NCI-H1092 treated with DMSO at 0.1 percent for 48 hours (cell line): ENCODE results near the gene SPATA32.
"Not testable (repeated sequence)": the region's sequence is repeated elsewhere in the genome, so short reads cannot be mapped to it uniquely, and the experiment has no call there.

Experiments
- DNase-seq: peaks from one replicate; lab custom pipeline; 2025; lab: John Stamatoyannopoulos, UW

The SPATA32 gene

DNA sequence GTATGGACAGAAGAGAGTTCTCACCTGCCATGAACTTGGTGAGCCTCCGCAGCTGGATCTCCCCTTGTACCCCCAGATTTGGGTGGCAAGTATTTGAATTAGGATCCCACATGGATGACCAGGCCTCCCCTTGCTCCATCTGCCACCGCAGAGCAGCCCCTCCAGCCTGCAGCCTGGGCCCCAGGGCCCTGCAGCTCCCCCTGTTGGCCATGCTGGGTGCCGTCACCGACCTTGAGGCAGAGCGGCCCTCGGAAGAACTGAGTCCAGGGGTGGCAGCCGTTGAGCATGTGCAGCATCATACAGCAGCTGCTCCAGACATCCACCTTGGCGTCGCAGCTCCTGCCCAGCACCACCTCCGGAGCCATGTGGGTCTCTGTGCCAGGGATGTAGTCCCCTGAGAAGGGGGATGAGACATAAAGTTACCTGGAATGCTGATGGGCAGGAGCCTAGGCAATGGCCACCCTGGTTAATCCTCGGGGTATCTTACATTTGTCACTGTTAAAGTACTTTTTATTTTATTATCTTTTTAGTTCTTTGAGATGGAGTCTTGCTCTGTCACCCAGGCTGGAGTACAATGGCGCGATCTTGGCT, 9.0 kb upstream of the SPATA32 start:
- no peak for DNase-seq

DNA sequence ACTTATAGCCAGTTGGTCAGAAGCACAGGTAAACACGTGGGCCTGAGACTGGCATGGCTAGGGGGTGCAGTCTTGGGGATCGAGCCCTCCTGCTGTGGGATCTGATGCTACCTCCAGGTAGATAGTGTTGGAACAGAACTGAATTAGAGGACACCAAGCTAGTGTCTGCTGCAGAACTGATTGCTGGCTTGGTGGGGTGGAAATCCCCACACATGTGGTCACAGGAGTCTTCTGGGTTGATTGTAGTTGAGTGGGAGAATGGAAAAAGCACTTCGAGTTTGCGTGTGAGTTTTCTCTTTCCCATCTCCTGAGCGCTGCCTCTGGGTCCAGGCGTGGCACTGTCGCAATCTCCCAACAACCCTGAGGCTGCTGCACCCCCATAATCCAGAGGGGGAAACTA, 8.0 kb upstream of the SPATA32 start:
- DNase-seq, result no peak

DNA sequence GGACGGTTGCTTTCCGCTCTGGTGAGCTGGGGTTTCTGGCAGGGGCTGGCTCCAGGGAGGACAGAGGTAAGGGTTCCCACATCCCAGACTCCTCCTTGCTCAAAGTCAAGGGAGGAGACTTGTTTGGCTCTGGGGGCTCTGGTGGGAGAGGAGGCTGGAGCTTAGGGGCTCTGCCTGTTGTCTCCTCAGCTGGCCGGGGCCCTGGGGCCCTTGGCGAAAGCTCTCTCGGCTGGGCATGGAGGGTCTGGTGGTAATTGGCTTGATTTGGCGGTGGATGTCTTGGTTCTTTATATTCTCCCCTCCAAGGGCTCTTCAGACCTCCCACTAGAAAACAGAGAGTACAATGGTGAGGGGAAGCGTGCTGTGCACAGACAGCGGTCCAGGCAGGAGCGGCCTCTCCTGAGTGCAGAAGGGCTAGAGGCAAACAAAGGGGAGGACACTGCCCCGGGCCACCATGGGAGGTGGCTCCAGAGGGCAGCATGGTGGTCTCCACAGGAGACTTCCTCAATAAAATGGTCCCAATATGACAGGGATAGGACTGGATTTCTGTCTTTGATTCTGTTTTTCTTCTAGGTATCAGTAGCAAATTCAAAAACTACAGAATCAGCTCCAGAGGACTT, 5.7 kb upstream of the SPATA32 start:
- no peak for DNase-seq

DNA sequence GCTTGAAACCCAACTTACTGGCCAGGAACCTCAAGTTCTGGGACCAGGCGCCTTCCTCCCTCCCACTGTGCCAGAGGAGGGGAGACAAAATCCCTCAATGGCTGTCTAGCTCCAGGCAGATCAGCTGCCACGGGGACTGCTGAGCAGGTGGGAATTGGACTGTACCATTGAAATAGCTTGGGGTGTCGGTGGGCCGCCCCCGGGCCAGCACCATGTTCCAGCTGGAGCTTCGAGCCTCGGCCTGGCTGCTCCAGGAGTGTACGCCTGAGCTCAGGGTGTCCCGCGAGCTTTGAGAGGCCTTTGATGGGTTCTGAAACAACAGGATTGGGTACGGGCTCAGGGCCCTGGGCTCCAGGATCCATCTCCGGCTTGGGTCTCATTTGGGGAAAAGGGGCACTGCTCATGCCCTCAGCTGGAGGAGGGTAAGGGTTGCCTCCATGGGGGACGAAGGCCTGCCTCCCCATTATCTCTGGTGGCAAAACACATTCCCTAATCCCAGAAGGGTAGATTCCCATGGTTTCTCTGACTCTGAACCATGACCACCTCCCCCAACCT, 4.6 kb upstream of the SPATA32 start:
- DNase-seq, result no peak

DNA sequence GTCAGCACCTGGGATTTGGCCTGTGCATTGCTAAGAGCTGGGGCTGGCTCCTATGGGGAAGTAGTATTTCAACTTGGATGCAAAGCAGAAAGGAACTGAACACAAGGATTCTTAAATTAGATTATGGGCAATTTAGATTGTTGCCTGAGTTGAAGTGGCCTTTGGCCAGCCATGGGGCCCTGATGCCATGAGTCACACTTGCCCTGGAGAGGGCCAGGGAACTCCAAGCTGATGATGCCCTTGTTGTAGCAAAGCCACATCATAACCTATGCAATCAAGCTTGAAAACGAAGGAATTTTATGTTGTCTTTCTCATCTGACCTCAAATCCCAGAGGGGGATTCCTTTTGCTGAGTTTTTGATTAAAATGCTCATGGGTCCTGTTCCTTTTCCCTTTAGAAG, 3.9 kb upstream of the SPATA32 start:
- no peak for DNase-seq

DNA sequence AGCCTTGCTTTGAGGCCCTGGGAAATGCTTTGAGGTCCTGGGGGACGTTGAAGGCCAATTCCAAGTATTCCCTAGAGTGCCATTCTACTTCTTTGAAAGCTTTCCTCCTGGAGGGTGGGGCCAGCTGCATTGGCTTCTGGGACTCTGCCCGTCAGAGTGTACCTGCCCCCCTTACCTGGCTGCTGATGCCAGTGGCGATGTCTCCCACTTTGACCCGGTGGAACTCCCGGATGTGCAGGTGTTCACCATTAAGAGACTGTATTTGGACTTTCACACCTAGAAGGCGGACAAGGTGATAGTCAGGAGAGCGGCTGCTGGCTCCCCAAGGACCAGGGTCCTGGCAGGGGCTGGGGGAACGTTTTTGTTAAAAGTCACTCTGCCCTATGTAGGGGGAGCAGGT, 3.1 kb upstream of the SPATA32 start:
- no peak for DNase-seq

DNA sequence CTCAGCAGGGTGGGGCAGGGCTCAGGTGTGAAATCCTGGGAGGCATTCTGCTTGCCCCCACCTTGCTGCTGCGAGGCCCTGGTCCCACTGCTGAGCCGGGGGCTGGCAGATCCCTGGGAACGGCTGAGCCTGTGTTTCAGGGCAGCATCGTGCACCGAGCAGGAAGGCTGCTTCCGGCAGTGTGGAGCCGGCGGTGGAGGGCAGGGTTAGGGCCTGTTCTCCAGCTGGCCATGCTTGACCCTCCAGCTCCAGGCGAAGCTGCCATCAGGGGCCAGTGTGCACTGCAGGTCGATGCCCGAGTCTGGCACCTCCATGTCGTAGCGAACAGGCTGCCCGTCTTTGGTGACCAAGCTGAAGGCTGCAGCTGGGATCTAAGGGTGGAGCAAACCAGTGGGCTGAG, 2.5 kb upstream of the SPATA32 start:
- DNase-seq, result no peak

DNA sequence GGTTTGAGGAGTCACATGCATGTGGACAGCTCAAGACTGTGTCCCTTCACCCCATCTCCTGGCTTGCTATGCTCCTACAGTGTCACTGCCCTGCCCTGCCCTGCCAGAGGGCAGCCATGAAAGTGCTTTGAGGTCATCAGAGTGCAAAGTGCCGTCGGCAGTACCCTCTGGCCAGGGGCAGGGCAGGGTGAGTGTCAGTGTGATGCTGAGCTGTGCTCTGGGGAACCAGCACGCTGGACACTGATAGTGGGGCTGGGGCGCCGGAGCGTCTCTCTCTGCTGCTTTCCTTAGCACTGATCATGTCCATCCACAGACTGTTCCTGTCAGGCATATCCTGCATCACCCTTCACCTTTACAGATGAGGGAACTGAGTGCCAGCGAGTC, 1.6 kb upstream of the SPATA32 start:
- no peak for DNase-seq

DNA sequence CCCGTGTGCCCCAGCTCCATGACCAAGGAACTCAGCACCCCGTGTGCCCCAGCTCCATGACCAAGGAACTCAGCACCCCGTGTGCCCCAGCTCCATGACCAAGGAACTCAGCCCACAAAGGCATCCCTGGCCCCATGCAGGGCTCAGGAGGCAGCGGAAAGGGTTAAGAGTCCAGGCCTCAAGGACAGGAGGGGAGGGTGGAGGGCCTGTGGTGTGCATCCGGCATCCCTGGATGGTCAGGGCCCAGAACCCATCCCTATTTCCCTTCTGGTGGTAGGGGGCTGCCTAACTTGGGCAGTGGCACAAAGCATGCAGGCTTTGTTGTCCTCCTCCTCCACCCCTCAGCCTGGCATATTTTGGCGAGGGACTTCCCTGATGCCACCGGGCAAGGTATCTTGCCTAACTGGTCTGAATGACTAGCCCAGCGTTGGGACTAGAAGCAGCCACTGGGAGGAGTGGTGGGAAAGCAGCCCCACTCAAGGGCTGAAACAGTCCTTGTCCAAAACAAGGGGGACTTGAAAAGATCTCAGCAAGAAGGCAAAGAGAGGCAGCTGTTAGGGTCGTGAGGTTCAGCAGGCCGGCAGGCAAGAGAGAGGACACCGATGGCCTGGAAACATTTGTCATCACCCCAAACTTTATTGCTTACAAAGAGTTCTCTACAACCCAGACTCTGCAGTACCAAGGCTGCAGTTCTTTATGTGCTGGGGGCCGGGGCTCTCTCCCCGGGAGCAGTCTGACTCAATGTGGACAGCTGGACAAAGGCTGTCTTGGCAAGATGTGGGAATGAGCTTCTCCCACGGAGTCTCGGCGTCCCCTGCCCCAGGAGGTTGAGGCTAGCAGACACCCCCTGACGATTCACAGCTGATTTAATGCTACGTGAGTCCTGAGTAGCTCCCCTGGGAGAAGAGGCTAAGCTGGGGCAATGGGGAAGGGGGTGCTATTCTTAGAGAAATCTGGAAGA, 902 bp upstream of the SPATA32 start:
- no peak for DNase-seq

DNA sequence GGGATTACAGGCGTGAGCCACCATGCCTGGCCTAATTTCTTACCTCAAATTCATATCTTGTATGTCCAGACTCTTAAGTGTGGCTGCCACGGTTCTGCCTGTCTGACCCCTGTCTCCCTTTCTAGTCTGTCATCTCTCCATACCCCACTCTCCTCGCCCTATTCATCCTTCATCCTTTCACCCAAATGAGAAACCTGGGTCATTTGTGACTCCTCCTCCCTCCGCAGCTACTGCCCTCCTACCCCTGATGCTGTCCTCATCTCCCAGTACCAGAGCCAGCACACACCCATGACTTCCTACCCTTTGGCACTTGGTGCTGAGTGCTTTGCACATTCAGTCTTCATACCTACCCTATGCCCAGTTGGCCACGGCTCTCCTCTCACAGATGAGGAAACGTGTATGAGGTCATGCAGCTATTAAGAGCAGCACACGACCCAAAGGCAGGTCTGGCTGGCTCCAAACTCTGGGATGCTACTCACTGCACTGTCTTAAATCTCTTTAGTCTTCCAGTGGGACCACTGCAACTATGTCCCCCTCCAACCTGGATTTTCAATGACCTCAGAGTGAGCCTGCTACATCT, 1.6 kb downstream of the SPATA32 start:
- DNase-seq, result no peak

DNA sequence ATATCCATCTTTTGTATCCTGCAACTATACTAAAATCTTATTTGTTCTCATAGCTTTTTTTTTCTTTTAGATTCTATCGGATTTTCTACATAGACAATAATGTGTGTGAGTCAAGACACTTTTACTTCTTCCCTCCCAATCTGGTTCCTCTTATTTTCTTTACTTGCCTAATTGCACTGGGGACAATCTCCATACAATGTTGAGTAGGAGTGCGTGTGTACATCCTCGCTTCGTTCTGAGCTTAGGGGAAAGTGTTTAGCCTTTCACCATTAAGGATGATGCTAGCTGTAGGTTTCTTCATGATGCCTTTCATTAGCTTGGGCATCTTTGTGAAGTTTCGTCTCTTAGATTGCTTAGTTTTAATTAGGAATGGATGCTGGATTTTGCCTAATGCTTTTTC, 2.9 kb downstream of the SPATA32 start:
- no peak for DNase-seq

DNA sequence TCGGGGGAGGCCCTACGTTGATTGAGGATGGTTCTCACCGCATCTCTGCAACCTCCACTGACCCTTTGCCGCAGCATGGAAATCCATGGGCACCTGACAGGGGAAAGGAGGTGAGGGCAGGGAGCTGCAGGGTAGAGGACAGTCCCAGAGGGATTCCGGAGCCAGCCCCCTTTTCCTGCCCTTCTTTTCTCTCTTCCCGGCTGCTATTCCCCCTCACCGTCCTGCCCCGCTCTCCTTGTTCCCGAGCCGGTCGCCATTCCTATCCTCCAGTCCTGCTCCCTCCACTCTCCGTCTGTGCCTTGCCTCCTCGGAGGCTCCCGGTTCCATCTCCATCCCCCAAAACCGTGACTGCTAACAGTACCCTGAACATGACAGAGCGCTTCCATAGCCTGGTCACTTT, 4.8 kb downstream of the SPATA32 start:
- DNase-seq, result no peak

DNA sequence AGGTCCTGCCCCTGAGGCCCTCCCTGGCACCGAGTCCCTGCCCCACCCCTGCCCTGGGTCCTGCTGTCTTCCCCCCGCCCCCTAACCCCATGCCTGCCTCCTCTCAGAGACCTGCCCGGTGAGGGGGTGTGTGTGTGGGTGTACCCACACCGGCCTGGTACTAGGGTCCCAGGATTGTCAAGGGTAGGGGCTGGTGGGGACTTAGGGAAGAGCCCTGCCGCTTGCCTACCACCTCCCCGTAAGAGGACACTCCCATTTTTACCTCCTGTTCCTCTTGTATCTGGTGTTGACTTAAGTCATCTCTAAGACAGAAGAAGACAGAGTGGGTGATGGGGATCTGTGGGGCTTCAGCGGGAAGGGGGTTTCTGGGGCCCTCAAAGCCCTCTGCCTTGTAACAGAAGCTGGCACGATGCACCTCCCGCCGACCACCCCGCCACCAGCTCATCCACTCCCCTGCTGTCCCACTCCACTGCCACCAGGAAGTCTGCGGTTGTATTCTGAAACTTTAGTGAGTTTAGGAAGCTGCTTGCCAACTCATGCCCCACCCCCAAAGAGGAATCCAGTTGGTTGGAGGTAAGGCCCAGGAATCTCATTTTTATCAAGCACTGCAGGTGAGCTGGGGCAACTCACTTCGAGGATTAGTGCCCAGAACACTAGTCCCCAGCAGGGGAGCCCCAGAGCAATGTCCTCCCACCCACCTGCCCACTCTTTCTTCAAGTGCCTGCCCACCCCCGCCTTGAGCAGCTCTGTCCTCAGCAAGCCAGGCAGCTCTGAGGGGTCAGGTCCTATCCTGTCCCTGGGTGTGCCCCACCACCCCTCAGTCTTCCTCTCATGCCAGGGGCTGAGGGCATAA, 5.6 kb downstream of the SPATA32 start:
- no peak for DNase-seq

DNA sequence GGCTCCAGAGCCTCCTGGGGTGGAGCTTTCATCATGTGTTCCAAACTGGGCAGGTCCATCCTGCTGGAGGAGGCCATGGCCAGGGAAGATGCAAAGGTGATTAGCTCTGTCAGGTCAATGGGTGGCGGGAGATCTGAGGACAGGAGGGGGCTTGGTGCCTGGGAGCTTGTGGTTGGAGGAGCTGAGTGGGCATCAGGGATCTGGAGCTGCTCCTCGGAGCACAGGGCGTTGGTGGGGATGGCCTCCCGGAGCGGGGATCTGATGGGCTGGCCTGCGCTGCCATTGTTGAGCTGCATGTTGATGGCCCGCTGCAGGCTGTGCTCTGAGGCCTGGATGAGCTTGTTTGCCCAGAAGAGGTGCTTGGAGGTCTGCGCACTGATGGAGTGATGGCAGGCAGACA, 6.5 kb downstream of the SPATA32 start:
- DNase-seq, result no peak

DNA sequence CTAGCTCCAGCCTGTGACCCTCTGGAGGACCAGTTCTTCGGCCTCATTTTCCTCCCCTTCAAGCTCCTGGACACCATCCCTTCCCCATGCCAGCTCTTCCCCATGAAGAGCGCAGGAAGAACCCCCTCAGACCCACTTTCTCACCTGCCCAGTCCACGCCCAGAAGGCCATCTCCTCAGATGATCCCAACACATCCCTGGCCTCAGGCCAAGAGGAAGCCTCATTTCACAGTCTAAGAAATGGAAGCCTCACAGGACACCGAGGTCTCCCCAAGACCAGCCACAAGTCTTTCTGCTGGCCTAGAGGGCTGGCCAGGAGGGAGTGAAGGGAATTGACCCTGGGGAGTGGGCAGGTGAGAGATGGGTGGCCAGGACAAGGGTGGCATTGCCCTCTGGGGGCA, 8.0 kb downstream of the SPATA32 start:
- DNase-seq, result no peak

DNA sequence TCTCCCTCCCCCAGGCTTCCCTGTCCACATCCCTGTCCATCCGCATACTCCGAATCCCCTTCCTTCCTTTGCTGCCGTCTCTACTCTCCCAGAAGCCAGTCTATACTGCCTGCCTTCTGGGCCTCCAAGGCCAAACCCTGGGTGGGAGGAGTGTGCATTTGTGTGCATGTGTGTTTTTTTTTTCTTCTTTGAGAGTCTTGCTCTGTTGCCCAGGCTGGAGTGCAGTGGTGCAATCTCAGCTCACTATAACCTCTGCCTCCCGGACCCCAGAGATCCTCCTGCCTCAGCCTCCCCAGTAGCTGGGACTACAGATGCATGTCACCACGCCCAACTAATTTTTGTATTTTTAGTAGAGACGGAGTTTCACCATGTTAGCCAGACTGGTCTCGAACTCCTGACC, 8.7 kb downstream of the SPATA32 start:
- not testable (repeated sequence) for DNase-seq

DNA sequence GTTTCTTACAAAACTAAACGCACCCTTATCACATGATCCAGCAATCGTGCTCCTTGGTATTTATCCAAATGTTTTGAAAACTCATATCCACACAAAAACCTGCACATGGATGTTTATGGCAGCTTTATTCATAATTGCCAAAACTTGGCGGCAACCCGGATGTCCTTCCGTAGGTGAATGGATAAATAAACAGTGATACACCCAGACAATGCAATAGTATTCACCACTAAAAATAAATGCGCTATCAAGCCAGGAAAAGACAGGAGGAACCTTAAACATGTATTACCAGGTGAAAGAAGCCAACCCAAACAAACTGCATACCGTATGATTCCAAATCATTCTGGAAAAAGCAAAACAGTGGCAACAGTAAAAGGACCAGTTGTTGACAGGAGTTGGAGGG, 10.0 kb downstream of the SPATA32 start:
- DNase-seq, result no peak

DNA sequence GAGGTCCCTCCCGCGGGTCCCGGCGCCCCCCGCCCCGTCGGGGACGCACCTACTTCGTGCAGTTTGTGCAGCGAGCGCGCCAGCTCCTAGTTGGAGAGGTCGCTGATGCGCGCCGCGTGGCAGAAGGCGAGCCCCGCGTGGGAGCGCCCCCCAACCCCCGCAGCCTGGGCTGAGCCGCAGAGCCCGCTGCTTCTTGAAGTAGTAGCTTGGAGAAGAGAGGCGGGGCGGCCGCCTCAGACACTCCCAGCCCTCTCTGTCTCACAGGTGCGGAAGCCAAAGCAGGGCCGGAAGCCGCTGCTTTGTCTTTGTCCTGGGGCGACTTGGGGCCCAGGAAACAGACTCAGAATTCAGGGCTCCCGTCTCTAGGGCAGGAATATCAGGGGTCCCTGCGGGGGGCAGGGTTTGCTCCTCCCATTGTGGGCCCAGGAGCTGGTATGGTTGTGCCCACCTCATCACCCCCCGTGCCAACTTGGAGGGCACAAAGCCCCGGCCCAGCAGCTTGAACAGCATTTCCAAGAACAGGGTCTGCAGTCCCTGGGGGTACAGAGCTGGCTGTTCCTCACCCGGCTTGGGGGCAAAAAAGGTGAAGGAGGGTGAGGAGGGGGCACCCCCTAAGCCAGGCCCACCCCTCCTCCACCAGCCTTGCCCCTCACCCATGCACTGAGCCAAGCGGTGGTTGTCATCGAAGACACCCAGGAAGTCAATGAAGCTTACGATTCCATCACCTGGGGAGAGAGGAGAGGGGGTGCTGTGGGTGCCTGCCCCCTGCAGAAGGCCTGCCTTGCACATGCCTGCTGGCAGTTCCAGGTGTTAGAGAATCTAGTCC, 13.5 kb downstream of the SPATA32 start:
- DNase-seq, result no peak

DNA sequence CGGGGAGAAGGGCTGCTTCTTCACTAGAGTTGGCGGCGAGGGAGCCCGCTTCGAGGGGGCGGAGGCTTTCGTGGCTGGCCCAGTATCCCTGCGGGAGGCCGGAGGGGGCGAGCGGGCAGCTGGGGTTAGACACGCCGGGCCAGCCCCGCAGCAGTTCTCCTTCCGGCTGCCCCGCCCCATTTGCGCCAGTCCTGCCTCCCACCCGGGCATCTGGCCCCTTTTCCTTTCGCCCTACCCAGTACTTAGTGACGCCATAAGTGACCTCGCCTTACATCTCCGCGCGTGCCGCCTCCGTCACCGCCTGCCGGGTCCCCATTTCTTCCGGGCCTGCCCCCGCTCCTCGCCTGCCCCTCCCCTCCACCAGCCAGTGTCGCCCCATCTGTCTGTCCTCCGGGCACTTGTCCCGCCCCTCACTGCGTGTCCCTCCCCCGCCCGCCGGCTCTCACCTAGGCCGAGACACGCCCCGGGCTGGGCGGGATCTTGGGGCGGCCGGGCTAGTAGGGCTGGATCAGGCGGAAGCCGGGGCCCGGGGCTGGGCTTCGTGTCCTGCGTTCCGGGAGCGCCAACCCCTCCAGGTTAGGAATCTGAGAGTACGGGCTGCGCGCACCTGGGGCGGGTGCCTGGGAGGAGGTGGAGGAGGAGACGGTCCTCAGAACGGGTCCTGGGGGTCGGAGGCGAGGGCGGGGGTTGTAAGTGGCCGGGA, 14.3 kb downstream of the SPATA32 start:
- DNase-seq, result peak; percentile 89

DNA sequence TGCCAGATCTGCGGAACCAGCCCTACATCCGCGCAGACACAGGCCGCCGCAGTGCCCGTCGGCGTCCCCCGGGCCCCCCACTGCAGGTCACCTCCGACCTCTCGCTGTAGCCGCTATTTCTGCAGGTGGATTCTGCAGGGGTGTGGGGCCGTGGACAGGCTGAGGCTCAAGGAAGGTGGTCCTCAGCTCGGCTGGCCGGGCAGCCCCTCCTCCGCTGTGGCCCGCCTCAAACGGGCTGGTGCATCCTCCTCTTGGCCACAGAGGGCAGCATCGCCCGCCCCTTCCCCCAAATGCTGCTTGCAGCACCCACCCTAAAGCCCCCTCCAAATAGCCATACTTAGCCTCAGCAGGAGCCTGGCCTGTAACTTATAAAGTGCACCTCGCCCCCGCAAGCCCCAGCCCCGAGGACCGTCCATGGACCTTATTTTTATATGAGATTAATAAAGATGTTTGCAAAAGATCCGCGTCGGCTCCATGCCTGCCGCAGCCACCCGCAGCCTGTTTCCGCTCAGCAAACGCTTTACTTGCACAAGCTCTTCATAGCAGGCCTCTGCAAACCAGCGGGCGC, 14.9 kb downstream of the SPATA32 start:
- DNase-seq, result no peak
